ENCODE measurements around the gene TMEM240.

- TF ChIP-seq POLR2A (IDR thresholded peaks at IDR 0.05) (no peak), CTCF (IDR thresholded peaks at IDR 0.05) (no peak)
Measured at GRCh38 chr1:1510912-1511532, 29.4 kb downstream of the TMEM240 start.
